HG03442 (cell line): ENCODE results near the gene CLEC4E.
"Not testable (repeated sequence)": the region's sequence is repeated elsewhere in the genome, so short reads cannot be mapped to it uniquely, and the experiment has no call there.

Experiments
- ATAC-seq: cut with Tn5 transposase; IDR thresholded peaks from one replicate; pipeline ENCODE4 v1.9.1; 2021; ENCODE audit warnings: mild to moderate bottlenecking, moderate library complexity; ENCODE audit not compliant: unreplicated experiment

The CLEC4E gene

DNA sequence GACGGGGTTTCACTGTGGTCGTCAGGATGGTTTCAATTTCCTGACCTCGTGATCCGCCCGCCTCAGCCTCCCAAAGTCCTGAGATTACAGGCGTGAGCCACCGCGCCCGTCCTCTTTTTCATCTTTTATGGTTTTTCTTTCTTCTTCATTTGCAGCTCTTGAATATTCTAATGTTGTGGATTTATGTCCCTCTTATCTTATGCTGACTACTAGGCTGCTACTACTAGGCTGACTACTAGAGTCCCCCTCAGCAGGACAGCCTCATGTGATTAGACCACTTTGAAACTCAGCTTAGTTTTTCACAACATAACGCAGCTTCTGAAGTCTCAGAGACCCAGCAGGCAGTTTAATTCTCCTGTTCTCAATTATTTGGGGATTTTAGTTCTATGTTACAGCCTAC lies 857 bp upstream of the CLEC4E start:
- ATAC-seq, result no peak

DNA sequence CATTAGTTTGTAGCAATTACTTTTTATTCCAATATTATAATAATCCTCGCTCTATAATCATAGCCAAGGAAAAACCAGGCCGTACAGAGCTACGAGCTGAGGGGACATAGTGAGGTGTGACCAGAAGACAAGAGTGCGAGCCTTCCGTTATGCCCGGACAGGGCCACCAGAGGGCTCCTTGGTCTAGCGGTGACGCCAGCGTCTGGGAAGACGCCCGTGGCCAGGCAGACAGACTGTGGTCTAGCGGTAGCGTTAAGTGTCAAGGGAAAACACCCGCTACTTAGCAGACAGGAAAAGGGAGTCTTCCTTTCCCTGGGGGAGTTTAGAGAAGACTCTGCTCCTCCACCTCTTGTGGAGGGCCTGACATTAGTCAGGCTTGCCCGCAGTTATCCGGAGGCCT lies 2.9 kb downstream of the CLEC4E start:
- not testable (repeated sequence) for ATAC-seq

DNA sequence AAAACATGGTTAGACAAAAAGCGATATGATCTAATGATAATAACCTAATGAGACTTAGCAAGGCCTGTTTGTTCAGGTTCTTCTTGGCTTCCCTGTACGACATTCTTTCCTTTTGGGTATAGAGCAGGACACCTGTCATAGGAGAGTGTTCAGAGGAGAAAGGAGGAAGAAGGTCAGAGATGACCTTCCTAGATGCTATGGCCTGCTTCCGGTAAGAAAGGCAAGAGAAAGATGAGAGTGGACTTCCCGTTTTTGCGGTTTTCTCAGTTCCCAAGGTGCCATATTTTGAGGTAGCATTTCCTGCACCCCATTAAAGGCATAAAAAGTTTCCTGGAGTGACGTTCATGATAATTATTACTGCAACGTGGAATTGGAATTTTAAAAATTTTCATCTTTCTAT lies 8.7 kb downstream of the CLEC4E start:
- ATAC-seq, result no peak

DNA sequence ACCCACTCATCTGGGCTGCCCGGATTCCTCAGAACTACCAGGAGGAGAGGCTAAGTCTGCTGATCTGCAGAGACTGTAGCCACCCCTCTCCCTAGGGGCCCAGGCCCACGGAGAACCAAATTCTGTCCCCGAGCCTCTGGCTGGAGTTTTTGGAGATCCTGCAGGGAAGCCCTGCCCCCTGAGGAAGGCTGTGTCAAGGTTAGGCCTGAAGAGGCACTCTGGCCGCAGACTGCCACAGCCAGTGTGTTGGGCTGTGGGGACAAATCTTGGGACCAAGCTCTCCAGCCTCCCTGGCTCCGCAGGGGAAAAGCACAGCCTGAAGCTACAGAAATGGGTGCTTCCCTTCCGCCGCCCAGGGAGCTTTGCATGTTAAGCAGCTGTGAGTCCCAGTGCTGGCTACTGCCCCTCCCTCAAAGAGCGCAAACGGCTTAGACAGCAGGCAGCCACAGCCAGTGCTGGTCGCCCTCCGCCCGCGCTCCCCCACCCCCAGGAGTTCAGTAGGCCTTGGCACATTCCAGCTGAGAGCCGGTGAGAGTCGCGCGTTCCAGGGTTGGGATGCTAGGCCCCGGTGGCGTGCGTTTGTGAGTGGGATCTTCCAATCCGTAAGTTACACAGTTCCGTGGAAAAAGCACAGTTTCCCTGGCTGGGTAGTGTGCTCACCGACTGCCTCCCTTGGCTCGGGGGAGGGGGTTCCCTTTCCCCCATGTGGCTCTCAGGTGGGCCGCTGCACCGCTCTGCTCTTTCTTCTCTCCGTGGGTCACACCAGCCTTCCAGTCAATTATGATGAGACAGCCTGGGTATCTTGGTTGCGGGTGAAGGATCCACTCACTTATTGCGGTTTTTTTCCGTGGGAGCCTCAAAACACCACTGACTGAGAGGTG lies 13.2 kb downstream of the CLEC4E start:
- no peak for ATAC-seq

DNA sequence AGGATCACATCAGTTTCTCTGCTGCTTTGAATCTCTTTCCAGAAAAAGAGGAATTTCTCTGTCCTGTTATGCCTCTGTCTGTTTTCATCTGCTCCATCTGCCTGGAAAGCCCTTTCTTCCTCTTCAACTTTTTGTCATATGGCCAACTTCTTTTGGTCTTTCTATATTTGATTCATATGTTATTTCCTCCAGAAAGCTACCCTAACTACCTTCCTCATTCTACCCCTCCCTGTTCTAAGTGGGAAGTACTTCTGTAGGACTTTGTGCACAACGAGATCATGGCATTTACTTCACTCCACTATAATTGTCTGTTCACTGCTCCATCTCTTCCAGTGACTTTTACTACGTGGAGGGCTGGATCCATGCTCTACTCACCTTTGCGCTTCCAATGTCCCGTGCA lies 21.5 kb downstream of the CLEC4E start:
- no peak for ATAC-seq

DNA sequence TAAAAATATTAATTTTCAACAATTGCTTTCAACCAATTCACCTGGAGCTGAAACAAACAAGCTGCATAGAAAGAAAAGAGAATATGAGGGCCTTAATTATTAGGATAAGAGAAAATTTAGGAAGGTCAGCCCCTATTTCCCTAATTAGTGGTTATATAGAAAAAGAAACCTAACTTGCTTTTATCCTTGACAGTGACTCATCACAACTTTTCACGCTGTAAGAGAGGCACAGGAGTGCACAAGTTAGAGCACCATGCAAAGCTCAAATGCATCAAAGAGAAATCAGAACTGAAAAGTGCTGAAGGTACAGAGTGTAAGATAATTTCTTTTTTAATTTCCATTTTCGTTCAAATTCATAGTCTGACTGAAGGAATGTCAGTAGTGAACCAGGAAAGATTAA lies 22.7 kb downstream of the CLEC4E start:
- no peak for ATAC-seq

DNA sequence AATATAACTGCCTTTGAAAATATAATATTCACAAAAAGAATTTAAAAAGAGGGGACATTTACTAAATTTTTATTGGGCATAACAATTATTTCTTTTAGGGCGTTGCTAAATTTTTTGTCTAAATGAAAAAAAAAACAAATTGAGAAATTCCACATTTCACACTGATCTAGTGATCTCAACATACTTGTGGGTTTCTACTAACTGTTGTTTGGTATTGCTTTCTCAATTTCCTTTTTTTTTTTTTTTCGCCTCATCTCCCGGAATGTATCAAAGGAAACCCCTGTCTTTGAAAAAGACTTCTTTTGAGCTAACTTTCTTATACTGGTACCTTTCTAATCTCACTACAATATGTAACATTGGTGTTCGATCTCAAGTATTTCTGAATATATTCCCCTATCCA lies 27.4 kb downstream of the CLEC4E start, which contains the start of gene CLEC4D:
Gene CLEC4D (plus strand): TSS at position 248 of the 400 bp plus-strand sequence. CDS start 230 bp downstream, outside the sequence.
- no peak for ATAC-seq

DNA sequence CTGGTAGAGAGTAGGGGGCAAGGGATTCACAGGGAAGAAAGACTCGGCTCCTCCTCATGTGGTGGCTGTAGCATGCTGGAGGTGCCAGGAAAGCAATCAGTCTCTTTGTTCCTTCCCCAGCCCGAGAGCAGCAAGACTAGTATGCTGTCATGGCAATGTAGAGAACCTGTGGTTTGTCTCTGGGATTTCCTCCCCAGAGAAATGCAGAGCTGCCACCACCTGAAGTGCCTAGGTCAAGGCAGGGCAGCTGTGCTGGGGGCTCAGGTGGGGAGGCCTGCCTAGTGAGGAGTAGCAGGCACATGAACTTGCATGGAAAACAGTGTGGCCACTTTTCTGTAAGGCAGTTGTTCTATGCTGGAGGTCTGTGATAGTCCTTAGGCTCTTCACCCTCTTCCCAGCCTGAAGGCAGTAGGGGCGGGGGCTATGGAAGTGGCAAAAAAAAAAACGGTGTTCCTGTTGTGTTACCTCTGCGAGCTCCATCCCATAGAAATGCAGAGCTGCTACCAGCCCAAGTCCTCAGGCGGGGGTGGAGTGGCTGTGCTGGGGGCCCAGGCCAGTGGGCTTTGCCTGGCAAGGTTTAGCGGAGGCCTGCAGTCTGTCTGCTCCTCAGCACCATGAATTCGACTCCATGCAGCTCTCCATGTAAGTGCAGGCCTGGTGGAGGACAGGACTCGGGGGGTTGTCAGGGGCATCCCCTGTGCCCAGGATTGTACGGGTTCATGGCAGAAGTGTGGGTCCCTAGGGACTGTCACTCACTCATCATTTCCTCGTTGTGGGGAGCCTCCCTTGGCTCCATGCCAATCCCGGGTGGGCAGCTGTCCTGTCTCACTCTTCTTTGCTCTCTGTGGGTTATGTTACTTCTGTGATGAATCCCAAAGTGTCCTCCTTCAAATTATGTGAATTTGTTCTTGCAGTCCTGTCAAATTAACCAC lies 31.5 kb downstream of the CLEC4E start:
- no peak for ATAC-seq

DNA sequence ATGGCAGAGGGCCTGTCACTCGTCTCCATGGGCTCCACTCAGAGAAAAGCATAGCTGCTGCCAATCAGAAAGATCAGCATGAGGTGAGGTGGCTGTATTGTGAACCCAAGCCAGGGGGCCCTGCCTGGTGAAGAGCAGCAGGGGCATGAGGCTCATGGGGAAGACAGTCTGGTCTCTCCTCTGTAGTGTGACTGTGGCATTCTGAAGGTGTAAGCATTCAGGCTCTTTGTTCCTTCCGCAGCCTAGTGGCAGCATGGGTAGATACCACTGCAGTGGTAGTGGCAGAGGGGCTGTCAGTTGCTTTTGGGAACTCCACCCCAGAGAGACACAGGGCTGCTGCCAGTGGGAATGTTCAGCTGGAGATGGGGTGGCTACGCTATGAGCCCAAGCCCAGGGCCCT lies 32.5 kb downstream of the CLEC4E start:
- no peak for ATAC-seq

DNA sequence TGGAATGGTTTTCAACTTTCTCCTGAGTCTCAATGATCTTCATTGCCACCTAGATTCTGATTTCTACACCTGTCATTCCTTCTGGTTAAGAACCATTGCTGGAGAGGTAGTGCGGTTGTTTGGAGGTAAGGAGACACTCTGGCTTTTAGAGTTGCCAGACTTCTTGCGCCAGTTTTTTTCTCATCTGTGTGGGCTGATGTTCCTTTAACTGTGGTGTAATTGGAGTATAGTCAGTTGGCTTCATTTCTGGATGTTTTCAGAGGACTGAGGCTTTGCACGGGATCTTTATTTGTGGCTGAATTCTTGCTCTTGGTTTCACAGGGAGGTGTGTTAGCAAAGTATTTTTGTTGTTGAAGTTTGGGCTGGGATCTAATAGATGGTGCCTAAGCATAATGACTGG lies 33.1 kb downstream of the CLEC4E start:
- ATAC-seq, result no peak

DNA sequence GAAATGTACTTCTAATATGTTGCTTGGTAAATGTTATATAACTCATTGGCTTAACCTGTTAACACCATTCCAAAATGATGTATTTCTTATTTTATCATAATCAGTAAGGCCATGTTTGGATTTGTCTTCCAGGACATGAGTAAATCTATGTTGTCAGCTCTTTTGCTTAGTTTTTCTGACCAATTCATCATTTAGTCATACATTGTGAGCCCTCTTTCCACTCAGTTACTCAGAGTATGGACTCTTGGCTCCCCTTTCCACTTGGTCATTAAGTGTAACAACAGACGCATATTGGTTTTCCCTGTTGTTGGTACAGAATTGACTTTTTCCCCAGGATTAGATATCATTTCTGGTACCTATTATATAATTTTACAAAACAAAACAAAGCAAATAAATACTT lies 36.4 kb downstream of the CLEC4E start:
- ATAC-seq, result no peak

DNA sequence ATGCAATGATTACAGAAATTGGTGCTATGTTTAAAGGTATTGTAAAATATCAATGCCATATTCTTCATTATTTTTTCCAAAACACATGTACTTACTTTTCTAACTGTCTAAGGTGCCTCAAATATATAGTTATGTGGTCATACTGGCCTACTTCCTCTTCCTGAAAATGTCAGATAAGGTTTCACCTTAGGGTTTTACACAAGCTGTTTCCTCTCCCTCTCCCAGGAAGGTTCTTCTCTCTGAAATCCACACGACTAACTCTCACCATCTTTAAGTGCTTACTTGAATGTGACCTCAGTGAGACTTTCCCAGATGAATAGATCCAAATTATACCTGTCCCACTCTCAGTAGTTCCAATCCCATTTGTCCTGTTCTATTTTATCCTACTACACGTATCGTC lies 39.0 kb downstream of the CLEC4E start:
- ATAC-seq, result no peak

DNA sequence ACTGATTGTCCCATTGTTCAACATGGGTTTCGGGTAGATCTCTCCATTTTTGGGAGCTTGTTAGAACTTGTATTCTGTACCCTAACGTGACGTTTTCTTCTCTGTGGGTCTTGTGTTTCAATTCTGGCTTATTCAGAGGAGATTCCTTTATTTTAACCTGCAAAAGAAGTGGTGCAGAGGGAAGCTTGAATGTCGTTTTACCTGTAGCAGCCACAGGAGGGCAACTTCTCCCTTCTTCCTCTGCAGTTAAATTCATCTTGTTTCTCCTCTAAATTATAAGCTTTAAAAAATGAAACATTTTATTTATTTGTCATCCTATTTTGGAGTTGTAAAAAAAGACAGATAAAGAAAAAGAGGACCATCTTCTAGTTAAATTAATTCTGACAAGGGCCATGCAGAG lies 41.1 kb downstream of the CLEC4E start:
- ATAC-seq, result no peak

DNA sequence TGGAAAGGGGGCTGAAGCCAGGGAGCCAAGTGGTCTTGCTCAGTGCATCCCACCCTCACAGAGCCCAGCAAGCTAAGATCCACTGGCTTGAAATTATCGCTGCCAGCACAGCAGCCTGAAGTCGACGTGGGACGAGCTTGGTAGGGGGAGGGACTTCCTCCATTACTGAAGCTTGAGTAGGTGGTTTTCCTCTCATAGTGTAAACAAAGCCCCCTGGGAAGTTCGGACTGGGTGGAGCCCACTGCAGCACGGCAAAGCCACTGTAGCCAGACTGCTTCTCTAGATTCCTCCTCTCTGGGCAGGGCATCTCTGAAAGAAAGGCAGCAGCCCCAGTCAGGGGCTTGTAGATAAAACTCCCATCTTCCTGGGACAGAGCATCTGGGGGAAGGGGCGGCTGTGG lies 44.6 kb downstream of the CLEC4E start:
- not testable (repeated sequence) for ATAC-seq

DNA sequence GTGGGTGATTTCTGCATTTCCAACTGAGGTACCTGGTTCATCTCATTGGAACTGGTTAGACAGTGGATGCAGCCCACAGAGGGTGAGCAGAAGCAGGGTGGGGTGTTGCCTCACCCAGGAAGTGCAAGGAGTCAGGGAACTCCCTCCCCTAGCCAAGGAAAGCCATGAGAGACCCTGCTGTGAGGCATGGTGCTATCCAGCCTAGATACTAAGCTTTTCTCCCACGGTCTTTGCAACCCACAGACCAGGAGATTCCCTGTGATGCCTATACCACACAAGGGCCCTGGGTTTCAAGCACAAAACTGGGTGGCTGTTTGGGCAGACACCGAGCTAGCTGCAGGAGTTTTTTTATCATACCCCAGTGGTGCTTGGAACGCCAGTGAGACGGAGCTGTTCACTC lies 45.0 kb downstream of the CLEC4E start:
- ATAC-seq, result not testable (repeated sequence)

DNA sequence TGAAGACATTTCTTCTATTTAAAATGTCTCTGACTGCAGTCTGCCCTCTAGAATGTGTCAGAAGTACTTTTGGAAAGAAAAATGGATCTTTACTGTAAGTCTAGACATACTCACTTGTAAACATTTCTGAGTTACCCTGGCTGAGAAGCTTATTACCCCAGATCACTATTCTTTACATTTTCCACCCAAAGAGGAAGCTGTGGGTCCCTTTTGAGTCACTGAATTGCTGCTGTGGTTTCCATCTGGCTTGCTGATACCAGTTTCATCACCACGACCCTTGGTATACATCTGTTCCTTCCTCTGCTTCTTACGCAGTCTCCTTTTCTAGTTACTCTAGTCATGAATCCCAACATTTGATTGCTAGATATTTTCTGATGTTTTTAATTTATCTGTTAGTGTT lies 47.6 kb downstream of the CLEC4E start:
- ATAC-seq, result peak; percentile 98

DNA sequence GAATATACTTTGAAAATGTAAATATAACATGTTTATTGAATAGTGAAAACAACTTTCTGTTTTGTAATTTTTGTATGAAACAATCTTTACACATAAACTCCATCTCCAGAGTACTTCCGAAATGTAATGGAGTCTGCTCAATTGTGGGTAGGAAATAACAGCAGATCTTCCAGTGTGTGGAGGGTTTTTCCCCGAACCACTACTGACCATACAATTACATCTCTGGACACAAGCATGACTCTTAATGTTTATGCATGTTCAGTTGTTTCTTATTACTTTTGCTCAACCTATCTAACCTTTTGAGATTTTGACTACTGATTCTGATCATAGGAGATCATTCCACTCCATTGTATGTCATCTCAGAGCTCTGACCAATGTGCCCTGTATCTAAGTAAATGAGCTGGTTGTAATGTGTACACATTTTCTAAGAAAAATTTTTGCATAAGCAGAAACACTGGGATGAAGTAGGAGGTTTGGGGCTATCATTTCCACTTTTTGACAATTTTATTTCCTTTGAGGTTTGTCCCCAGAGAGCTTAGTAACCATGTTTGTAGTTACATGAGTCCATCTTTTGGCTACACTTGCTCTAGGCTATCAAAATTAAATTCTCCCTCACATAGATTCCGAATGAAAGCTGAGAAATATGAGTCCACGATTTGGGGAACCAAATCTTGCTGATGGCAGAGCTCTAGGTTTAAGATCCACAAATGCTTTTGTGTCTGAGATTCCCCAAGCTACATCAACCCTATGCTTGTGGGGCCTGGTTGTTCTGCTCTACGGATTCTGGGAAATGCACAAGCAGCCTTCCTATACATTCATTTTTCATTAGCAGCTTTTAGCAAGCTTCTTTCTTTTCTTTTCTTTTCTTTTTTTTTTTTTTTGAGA lies 48.8 kb downstream of the CLEC4E start:
- ATAC-seq, result no peak
